GM18526 (cell line): ENCODE results near the gene SAPCD2.

Experiments used
- POLR2A ChIP-seq: IDR thresholded peaks from 3 replicates; pipeline ENCODE4 v1.6.1; 2011; ENCODE audit not compliant: insufficient read length; ENCODE audit errors: extremely low read depth

SAPCD2 gene

GRCh38 chr9:137018761-137019559 is 51.4 kb downstream of the SAPCD2 start:
- TF ChIP-seq POLR2A: no peak

GRCh38 chr9:137017791-137018497 is 52.4 kb downstream of the SAPCD2 start:
- TF ChIP-seq POLR2A: no peak

GRCh38 chr9:137017071-137017470 is 53.3 kb downstream of the SAPCD2 start:
- no peak for TF ChIP-seq POLR2A

GRCh38 chr9:137016436-137016835 is 53.9 kb downstream of the SAPCD2 start:
- TF ChIP-seq POLR2A: no peak

GRCh38 chr9:137015976-137016375 is 54.4 kb downstream of the SAPCD2 start:
- TF ChIP-seq POLR2A: no peak

GRCh38 chr9:137015540-137015930 is 54.8 kb downstream of the SAPCD2 start:
- no peak for TF ChIP-seq POLR2A

GRCh38 chr9:137014776-137015539 is 55.4 kb downstream of the SAPCD2 start:
- no peak for TF ChIP-seq POLR2A

- TF ChIP-seq POLR2A: no peak
Measured at GRCh38 chr9:137014166-137014565, 56.2 kb downstream of the SAPCD2 start.

GRCh38 chr9:137013571-137013940 is 56.8 kb downstream of the SAPCD2 start:
- TF ChIP-seq POLR2A: no peak

GRCh38 chr9:137012694-137013570 is 57.4 kb downstream of the SAPCD2 start:
- no peak for TF ChIP-seq POLR2A
